NAMALWA (cell line): ENCODE results near the gene IQCM.
"Not testable (repeated sequence)": the region's sequence is repeated elsewhere in the genome, so short reads cannot be mapped to it uniquely, and the experiment has no call there.

Experiments
- DNase-seq: peaks from one replicate; pipeline ENCODE4 v3.0.0-alpha.2; 2015; ENCODE audit warnings: low spot score

Gene IQCM

DNA sequence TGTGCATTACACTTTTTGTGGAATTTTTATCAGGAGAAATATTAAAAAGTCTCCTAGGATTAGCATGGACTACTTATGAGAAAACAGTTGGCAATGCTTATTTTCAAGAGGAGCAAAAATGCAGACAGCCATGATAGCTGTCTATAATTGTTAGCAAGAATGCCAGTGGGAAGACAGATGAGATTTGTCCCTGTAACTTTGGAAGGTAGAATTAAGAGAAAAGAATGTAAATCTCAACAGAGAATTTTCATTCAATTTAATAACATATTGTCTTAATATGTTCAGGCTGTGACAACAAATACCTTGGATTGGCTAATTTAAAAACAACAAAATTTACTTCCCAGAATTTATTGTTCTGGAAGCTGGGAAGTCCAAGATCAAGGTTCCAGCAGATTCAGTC is 349.2 kb downstream of the IQCM start:
- DNase-seq, result no peak

DNA sequence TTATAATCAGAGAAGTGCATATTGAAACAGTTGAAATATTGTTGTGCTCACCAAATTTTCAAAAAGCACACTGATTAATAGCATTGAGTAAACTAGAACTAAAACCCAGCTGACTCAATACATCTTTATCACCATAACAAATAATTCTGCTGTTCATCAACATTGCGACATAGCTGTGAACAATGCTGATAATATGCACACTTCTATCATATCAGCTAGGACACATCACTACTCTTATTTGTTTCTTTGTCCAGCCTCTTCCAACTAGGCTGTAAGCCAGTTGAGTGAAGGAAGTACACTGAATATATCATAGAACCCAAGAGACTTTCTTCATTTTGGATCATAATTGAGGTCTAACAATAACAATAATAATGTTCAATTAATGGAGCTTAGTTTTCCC is 349.7 kb downstream of the IQCM start:
- DNase-seq, result no peak

DNA sequence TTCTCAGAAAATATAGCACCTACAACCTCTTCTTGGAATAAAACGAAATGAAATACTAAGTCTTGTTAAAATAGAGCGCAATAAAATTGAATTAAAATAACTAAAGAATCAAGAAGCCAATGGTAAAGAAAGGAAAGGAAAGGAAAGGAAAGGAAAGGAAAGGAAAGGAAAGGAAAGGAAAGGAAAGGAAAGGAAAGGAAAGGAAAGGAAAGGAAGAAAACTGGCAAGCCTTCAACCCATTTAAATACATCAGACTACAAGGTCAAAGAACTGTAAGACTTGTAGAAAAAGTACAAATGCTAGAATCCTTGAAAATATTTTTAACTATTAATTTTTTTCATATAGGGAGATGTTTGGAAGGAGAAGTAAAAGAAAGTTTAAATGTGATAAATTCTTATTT is 372.1 kb downstream of the IQCM start:
- no peak for DNase-seq

DNA sequence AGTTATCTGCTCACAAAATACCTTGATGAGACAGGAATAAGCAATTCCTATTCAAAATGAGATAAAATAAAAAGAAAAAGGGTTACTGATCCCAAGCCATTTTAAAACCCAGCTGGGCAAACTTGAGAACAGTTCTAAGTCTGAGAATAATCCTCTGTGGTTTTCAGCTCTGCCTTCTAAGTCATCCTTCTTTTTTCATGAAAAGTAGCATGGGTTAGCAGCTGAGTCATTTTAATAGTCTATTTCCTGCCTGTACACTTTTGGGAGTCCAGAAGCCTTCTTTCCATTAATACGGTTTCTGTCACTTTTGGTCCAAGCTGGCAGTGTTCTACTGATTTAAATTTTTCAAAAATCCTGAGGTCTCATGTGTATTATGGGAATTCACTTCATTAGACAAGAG is 374.3 kb downstream of the IQCM start:
- DNase-seq, result no peak

DNA sequence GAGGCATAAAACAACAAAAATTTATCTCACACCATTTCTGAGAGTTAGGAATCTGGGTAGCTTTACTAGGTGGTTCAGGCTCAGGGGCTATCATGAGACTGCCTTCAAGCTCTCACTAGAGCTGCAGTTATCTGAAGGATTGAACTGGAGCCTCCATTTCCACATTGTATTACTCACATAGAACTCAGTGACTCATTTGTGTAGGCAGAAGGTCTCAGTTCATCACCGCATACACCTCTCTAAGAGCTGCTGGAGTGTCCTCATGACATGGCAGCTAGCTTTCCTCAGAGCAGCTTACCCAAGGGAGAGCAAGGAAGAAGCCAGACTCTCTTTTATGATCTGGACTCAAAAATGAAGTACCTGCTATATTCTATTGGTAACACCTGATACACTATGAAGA is 389.2 kb downstream of the IQCM start:
- no peak for DNase-seq

DNA sequence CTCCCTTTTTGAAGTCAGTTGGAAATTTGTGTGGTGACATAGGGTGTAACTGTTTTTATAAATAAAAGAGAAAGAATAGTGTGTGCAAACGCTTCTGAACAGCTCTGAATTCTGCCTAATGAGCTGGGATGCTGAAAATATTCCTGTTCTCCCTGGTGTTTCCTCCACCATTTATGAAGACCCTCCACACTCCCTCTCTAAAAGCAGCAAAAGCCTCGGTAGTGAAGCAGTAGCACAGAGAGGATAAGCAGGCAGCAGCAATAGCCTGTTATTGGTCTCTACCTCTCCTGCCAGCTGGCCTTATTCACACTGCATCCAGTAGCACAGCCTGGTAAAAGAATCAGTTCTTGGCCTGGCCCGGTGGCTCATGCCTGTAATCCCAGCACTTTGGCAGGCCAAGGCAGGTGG is 406.1 kb downstream of the IQCM start:
- DNase-seq, result no peak

DNA sequence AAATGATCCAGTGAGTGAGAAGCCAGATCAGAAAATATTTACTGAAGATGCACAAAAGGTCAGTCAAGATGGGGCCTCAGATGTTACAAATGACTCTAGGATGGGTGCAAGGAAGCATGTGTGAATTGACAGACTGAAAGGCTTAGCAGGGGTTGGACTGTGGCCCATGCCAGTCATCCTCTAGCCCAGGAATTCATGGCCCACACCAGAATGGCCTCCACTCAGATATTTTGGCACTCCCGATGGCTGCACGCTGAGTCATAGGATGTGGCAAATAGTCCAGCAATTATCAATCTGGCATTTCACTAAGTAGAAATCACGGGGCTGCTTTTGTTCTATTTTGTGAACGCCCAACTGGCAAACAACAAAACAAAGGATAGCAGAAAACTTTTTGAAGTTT is 406.5 kb downstream of the IQCM start:
- DNase-seq, result no peak

DNA sequence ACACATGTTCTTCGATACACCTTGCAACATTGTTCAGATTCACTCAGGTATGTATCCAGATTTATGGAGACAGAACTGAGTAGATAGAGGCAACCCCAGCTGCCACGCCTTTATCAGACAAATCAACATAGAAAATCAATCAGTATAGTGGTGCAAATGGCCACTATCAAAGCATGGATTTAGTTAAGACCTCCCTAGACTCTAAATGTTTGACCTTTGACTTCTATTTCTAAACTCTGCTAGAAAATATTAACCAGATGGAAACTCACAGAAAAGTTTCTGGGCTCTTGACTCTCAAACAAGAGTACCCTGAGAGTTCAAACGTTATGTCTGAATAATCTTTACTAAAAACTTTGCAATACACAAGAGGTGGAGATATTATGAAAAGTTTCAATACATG is 411.5 kb downstream of the IQCM start:
- DNase-seq, result no peak

DNA sequence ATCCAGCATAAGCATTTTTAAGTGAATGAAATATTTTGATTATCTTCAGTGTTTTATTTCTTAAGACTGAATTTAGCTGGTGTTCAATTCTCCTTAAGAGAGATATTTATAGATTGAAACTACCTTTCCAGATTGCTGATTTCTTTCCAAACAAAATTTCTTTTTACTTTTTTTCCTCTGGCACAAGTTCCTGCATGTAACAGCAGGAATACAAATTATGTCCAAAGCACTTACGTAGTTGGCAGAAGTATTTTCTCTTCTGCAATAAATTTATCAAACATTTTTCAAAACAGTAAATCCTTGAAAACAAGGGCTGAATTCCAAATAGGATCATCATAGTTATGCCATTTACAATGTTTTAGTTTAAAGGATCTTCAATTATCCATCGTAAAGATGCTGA is 412.6 kb downstream of the IQCM start:
- no peak for DNase-seq

DNA sequence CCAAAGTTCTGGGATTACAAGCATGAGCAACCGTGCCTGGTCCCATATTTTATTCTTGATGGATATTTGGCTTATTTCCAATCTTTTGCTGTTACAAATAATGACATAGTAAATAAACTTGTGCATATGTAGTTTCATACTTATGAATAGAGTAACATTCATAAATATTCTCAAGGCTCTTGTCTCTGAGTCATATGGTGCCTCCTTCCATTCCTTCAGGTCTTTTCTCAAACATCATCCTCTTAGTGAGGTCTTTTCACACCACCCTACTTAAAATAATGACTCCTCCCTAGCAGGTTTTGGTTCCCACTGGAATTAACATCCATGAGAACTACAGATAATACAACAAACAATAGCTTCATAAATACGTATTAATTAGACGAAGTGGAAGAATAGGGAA is 416.6 kb downstream of the IQCM start:
- no peak for DNase-seq

DNA sequence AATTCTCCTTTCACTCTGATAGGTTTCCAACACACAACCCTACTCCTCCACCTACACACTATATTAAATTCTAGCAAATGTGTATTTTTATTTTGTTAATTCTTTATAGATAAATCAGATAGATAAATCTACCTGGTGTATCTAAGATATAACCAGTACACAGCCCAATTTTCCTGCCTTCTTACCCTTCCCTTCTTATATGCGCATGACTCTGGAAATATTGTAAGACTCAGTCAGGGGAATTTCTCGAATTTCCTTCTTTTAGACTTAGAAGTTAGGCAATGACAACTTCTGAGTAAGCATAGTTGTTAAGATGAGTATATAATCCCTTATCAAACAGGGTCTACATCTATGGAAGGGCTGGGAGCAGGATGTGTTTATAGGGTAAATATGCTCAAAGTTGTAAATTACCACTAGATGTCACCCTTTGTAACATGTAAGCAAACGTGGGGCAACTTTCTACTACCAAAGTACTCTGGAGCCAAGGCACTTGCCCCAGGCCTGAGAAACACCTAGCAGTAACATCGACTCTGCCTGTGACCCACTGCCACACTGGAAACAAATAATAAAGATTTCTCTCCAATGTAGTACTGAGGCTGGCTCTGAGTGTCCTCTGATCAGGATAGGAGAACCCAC is 444.7 kb downstream of the IQCM start:
- DNase-seq, result peak; percentile 58

DNA sequence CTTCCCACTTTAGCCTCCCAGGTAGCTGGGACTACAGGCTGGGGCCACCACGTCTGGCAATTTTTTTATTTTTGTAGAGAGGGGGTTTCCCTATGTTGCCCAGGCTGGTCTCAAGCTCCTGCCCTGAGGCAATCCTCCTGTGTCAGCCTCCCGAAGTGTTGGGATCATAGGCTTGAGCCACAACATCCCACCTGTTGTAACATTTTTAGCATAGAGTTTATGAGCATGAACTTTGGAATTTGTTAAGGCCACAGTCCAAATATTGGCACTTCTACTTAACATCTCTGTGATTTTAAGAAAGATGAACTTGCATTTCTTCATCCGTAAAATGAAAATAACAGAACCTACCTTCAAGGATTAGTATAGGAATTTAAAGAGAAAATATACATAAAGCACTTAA is 445.6 kb downstream of the IQCM start:
- no peak for DNase-seq

DNA sequence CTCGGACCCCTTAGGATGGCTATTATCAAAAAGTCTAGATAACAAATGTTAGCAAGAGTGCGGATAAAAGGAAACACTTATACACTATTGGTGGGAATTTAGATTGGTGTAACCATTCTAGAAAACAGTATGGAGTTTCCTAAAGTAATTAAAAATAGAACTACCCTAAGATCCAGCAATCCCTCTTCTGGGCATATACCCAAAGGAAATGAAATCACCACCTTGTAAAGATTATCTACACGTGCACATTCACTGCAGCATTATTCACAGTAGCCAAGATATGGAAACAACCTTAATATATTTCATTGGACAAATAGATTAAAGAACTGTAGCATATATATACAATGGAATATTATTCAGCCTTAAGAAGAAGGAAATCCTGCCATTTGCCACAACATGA is 462.4 kb downstream of the IQCM start:
- no peak for DNase-seq

DNA sequence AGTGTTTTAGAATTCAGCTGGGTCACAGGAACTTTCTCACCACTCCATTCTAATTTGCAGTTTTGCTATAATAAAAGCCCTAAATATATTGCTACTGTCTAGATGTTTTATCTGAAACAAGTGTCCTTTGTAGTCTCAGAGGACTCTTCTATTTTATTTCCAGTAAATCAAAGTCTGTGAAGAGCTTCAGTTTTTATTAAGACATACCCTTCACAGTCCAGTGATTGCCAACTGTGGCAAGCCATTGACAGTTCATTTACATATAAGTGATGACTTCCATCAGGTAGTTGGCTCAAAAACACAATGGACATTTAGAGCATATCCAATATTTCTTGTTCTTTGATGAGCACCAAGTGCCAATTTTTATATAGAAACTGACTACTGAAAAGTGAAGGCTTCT is 466.1 kb downstream of the IQCM start:
- no peak for DNase-seq

DNA sequence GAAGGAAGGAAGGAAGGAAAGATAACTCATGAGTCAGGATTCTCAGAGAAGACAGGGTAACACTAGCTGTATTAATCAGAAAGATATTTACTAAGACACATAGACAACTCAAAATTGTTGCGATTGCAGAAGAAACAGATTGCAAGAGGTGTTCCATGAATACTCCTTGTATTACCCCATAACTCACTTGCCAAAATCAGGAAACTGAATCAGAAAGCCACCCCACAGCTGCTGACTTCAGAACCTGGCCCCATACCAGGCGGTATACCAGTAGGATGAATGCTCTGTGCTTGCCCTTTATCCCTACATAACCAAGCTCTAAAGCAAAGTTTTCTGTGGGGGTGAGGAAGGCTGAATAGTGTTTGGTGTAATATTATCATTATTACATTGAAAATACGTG is 468.5 kb downstream of the IQCM start:
- DNase-seq, result no peak

DNA sequence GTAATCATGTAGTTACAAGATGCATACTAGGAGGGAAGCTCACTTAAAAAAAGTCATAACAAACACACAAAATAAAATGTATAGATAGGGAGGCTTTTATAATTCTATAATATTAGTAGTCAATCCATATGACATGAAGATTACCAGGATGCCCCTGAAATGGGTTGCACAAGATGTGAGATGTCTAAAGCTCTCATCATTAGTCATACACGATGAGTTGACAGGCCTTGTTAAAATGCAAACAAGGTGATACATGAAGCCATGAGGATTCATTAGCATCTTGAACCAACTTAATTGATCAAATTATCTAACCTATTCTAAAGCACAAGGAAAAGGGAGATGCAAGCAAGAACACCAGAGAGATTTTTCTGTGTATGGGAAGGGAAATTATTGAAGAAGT is 470.2 kb downstream of the IQCM start:
- no peak for DNase-seq

DNA sequence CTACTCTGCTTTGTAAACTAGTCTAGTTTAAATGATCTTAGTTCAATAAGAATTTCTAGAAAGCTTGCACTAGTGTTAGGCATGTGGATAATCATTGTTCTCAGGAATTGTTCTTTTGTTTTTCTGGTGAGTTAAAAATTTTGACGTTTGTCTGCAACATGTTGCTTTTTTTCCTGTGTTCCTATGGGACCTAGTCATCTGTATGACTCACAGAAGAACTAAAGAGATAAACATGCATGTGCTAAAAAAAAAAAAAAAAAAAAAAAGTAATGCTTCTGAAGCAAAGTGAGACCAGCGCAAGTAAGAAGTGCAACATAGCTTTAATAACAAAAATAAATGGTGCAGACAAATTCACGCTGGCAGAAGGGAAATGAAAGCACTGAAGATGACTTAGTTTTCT is 471.2 kb downstream of the IQCM start:
- no peak for DNase-seq

DNA sequence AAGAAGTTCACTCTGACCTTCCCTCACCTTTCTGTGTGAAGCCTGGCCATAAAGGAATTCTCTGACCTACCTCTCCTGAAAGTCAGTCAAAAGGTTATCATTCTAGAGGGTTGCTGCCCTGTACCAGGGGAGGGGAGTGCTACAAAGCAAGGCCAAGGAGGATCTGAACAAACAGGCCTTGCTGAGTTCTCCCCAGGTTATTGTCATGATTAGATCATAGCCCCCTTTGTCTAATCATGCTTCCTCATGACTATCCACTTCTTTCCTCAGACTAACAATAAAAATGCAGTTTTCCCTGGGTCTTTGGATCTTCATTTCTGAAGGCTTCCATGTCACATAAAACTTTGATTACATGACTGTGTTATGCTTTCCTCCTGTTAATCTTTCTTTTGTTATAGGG is 472.0 kb downstream of the IQCM start:
- no peak for DNase-seq

DNA sequence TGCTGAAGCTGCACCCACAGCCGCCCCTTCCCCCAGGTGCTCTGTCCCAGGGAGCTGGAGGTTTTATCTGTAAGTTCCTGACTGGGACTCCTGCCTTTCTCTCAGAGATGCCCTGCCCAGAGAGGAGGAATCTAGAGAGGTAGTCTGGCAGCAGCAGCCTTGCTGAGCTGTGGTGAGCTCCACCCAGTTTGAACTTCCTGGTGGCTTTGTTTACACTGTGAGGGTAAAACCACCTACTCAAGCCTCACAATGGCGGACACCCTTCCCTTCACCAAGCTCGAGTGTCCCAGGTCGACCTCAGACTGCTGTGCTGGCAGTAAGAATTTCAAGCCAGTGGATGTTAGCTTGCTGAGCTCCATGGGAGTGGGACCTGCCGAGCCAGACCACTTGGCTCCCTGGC is 474.5 kb downstream of the IQCM start:
- not testable (repeated sequence) for DNase-seq

DNA sequence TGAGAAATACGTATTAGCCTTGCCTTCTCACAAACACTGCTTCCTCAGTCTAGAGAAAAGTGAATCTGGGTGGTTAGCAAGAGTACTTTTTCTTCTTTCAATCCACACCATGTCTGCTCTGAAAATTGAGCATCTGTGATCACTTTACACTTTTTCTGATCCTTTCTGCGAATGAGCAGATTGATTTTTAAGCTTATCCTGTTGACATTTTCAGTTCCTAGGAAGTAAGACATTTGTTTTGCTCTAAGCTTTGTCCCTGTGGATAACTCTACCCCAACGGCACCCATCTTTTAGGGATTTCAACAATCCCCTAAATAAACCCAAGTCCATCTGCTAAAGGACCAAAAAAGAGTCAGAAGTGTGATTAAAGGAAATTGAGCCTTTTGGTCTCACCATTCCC is 487.5 kb downstream of the IQCM start:
- DNase-seq, result no peak

DNA sequence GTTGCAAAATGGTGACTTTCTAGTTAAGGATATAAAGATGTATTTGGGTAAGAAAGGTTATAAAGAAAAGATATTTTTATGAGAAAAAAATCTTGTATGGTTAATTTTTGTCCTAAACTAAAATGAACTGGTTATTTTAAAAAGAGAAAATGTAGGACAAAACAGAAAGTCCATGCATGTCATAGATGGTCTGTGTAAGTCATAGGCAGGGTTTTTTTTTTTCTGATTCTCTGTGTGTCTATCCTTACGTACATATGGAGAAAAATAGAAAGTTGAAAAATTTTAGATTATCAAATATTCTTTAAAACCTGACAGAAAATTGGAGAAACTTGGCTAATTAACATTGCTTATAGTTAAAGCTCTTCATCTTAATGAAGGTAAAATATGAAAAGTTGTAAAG is 493.4 kb downstream of the IQCM start:
- peak; percentile 4 for DNase-seq

DNA sequence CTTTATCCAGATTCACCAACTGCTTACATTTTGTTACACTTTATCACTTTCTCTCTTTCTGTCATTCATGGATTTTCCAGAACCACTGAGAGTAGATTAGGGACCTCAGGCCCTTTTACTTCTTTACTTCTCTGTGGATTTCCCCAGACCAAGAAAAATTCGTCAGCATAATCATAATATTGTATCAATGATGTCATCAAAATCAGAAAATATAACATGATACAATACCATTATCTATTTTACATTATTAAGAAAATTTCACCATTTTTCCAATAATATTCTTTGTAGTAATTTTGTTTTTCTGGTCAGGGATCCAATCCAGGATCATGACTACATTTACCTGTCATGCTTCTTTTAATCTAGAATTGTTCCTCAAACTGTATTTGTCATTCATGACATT is 494.2 kb downstream of the IQCM start:
- no peak for DNase-seq

DNA sequence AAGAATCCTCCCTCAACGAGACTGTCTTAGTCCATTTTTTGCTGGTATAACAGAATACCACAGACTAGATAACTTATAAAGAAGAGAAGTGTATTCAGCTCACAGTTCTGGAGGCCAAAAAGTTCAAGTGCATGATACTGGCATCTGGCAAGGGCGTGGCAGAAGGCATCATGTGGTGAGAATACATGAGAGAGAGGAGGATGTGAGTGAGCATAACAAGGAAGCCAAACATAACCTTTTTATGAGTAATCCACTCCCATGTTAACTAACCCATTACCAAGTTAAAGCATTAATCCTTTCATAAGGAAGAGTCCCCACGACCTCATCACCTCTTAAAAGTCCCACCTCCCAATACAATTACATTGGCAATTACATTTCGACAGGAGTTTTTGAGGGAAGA is 504.6 kb downstream of the IQCM start:
- no peak for DNase-seq

DNA sequence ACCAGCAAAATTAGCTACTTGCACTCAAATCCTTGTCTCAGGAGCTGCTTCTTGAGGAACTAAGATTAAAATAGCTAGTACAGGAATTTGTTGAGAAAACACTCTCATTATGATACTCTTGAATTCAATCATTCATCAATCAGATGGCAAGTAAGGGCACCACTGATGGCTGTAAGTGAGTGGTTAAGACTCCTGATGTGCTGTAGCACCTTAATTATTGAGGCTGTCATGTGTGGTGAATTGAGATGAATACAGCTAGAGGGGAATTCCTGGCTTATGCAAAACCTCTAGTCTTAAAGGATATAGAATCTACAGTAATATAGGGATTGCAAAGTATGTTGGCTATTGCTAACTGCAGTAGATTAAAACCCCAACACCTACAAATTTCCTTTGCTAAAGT is 509.1 kb downstream of the IQCM start:
- no peak for DNase-seq
